ENCODE data around the gene CEMIP. TPM values are rescaled to one million over a fixed set of nuclear protein-coding genes. Genes with fewer than 3 reads are reported as not detected.

Gene CEMIP
- total and polyA plus RNA-seq, 2 of the 8 experiments (the other 6 are each of a cell fraction or from before 2014, with no cell fraction given), result 0.11 to 0.60 TPM

GRCh38 chr15:80949756-80950155 lies 170.6 kb downstream of the CEMIP start (continued):
- TF ChIP-seq, protein P1, sequence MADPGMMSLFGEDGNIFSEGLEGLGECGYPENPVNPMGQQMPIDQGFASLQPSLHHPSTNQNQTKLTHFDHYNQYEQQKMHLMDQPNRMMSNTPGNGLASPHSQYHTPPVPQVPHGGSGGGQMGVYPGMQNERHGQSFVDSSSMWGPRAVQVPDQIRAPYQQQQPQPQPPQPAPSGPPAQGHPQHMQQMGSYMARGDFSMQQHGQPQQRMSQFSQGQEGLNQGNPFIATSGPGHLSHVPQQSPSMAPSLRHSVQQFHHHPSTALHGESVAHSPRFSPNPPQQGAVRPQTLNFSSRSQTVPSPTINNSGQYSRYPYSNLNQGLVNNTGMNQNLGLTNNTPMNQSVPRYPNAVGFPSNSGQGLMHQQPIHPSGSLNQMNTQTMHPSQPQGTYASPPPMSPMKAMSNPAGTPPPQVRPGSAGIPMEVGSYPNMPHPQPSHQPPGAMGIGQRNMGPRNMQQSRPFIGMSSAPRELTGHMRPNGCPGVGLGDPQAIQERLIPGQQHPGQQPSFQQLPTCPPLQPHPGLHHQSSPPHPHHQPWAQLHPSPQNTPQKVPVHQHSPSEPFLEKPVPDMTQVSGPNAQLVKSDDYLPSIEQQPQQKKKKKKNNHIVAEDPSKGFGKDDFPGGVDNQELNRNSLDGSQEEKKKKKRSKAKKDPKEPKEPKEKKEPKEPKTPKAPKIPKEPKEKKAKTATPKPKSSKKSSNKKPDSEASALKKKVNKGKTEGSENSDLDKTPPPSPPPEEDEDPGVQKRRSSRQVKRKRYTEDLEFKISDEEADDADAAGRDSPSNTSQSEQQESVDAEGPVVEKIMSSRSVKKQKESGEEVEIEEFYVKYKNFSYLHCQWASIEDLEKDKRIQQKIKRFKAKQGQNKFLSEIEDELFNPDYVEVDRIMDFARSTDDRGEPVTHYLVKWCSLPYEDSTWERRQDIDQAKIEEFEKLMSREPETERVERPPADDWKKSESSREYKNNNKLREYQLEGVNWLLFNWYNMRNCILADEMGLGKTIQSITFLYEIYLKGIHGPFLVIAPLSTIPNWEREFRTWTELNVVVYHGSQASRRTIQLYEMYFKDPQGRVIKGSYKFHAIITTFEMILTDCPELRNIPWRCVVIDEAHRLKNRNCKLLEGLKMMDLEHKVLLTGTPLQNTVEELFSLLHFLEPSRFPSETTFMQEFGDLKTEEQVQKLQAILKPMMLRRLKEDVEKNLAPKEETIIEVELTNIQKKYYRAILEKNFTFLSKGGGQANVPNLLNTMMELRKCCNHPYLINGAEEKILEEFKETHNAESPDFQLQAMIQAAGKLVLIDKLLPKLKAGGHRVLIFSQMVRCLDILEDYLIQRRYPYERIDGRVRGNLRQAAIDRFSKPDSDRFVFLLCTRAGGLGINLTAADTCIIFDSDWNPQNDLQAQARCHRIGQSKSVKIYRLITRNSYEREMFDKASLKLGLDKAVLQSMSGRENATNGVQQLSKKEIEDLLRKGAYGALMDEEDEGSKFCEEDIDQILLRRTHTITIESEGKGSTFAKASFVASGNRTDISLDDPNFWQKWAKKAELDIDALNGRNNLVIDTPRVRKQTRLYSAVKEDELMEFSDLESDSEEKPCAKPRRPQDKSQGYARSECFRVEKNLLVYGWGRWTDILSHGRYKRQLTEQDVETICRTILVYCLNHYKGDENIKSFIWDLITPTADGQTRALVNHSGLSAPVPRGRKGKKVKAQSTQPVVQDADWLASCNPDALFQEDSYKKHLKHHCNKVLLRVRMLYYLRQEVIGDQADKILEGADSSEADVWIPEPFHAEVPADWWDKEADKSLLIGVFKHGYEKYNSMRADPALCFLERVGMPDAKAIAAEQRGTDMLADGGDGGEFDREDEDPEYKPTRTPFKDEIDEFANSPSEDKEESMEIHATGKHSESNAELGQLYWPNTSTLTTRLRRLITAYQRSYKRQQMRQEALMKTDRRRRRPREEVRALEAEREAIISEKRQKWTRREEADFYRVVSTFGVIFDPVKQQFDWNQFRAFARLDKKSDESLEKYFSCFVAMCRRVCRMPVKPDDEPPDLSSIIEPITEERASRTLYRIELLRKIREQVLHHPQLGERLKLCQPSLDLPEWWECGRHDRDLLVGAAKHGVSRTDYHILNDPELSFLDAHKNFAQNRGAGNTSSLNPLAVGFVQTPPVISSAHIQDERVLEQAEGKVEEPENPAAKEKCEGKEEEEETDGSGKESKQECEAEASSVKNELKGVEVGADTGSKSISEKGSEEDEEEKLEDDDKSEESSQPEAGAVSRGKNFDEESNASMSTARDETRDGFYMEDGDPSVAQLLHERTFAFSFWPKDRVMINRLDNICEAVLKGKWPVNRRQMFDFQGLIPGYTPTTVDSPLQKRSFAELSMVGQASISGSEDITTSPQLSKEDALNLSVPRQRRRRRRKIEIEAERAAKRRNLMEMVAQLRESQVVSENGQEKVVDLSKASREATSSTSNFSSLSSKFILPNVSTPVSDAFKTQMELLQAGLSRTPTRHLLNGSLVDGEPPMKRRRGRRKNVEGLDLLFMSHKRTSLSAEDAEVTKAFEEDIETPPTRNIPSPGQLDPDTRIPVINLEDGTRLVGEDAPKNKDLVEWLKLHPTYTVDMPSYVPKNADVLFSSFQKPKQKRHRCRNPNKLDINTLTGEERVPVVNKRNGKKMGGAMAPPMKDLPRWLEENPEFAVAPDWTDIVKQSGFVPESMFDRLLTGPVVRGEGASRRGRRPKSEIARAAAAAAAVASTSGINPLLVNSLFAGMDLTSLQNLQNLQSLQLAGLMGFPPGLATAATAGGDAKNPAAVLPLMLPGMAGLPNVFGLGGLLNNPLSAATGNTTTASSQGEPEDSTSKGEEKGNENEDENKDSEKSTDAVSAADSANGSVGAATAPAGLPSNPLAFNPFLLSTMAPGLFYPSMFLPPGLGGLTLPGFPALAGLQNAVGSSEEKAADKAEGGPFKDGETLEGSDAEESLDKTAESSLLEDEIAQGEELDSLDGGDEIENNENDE (IDR thresholded peaks at IDR 0.05; ENCODE audit: insufficient replicate concordance, low read length), result no peak
- TF ChIP-seq TEAD4 (IDR thresholded peaks at IDR 0.05; ENCODE audit: low read depth, low read length) (no peak), E2F6 (IDR thresholded peaks at IDR 0.05) (no peak), JUN (IDR thresholded peaks at IDR 0.05; ENCODE audit: low read depth, low read length) (no peak)
- TF ChIP-seq, protein P2, sequence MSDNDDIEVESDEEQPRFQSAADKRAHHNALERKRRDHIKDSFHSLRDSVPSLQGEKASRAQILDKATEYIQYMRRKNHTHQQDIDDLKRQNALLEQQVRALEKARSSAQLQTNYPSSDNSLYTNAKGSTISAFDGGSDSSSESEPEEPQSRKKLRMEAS (IDR thresholded peaks at IDR 0.05), result no peak
